CD4-positive, alpha-beta T cell treated with Interleukin-4 for 4 hours (primary cell): Measurements from ENCODE around the gene NAGPA.
A peak's percentile ranks its signal among the peaks of the same experiment; 100 is the strongest.
"Not testable (repeated sequence)": the region's sequence is repeated elsewhere in the genome, so short reads cannot be mapped to it uniquely, and the experiment has no call there.

Experiments
- DNase-seq: peaks from one replicate; pipeline ENCODE4 v3.0.0-alpha.2; 2020

NAGPA gene

DNA sequence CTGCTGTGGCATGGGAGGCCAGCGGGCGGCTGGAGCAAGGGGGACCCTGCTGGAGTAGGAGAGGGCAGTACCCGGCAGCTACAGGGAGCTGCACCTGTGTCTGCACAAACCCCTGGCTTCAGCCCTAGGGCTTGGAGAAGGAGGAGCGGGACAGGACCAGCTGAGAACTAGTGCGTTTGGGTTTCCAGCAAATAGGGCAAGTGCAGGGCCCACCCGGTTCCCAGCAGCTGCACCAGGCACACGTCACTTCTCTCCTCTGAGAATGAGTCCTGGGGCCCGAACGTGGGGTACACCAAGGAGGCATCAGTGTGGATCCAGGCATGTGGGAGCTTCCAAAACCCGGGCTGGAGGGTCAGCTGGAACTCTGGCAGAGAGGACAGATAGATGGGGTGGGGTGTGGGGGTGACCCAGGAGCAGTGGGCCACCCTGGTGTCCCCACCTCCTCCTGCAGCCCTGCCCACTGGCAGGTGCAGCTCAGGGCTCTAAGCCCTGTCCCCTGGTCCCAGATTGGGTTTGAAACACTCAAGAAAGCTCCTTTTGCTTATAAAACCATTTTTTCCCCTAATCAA is 26.4 kb upstream of the NAGPA start:
- DNase-seq, result no peak

GRCh38 chr16:5059386-5060072 is 25.8 kb upstream of the NAGPA start:
- no peak for DNase-seq

- DNase-seq, result no peak
These were observed 24.7 kb upstream of the NAGPA start for GRCh38 chr16:5058476-5058875.

DNA sequence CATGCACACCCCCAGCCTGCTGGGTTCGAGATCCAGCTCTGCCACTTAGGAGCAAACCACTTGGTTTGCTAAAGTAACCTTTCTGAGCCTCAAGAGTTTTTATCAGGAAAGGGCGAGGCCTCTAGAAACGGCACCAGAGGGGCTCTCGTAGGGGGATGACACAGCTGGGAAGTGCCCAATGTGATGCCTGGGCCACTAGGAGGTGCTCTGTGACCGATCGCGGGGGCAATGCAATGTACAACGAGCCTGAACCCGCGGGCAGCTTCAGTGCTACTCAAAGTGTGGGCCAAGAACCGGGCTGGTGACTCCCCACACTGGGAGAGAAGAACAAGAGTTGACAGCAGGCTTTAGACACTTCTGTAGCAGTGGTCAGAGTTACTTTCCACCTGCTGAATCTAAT is 22.6 kb upstream of the NAGPA start:
- peak; percentile 33 for DNase-seq

DNA sequence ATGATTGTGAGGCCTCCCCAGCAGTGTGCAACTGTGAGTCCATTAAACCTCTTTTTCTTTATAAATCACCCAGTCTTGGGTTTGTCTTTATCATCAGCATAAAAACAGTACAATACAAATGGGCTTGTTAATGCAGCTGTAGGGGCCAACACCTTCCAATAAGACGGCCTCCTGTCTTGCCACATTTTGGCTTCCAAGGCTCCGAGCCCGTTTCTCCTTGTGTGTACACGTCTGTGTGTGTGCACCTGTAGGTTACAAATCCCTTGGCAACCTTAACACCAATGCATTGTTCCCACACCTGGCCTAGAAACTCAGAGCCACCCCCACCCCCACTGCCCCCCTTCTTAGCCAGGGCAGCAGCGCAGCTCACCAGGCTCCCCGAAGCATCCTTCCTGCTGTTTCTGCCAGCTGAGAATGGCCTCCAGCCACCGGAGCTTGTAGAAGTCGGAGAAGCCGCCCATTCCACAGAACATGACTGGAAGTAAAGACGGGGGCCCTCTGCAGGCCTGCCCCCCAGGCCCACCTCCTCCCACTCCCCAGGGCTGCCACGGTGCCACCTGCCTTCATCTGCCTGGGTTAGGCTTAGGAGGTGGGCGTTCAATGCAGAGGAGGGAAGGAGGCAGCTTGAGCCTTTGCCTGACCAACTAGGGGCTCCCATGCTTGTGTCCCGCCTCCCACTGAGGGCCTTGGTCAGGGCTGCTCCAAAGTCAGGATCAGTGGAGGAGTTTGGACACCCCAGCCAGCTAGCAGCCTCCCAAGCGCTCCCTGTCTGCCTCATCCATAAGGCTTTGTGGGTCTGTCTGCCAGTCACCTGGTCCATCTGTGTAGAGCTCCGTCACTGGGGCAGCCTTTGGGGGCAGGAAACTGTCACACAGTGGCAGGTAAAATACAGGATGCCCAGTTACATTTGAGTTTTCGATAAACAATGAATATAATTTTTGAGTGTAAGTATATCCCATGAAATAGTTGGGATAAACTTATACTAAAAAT is 21.4 kb upstream of the NAGPA start:
- no peak for DNase-seq

DNA sequence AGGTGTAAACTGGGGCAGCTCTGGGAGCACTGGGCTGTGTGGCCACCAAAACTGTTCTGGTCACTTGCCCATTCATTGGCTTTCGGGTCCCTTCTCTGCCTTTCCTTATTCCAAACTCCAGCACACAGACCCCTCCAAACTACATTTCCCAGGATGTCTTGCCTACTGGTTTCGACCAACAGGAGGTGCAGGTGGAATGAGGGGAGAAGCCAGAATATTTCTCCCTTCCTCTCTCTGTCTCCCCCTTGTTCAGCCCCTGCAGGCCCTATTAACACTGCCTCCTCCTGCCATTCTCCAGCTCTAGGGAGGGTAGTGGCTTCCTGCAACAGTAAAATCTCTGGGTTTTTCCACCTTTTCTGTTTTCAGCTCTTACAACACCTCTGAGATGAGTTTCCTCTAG is 13.2 kb upstream of the NAGPA start:
- DNase-seq, result no peak

DNA sequence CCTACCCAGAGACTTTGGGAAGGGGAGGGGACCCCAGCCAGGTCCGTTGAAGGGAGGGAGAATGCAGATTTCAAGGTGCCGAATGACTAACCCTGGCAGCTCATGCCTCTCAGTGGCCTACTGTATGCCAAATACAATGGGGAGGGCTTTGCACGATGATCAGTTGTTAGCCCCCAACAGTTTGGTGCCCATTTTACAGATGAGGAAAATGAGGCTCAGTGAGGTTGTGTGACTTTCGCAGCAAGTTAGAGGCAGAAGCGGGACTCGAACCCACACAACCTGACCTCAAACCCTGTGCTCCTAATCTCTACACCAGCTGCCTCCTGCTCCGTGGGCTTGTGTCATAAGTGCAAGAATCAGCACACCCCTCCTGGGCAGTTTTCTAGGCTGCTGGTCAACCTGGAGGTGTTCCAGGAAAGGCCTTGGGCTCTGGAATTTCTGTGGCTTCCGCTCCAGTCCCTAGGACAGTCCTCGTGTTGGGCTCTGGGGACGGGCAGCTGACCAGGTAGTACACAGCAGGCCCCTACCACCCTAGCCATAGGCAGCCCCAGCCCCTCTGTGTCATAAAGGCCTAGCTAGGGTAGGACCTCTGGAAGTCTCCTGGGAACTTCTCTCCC is 11.9 kb upstream of the NAGPA start:
- DNase-seq, result no peak

GRCh38 chr16:5044581-5044980 is 10.8 kb upstream of the NAGPA start:
- not testable (repeated sequence) for DNase-seq

- DNase-seq, result no peak
These were observed 10.3 kb upstream of the NAGPA start for GRCh38 chr16:5044011-5044540.

- no peak for DNase-seq
These were observed 8.9 kb upstream of the NAGPA start for GRCh38 chr16:5042574-5043171.

- no peak for DNase-seq
These were observed 7.9 kb upstream of the NAGPA start for GRCh38 chr16:5041600-5042133.

GRCh38 chr16:5040451-5040850 is 6.7 kb upstream of the NAGPA start:
- DNase-seq, result no peak

DNA sequence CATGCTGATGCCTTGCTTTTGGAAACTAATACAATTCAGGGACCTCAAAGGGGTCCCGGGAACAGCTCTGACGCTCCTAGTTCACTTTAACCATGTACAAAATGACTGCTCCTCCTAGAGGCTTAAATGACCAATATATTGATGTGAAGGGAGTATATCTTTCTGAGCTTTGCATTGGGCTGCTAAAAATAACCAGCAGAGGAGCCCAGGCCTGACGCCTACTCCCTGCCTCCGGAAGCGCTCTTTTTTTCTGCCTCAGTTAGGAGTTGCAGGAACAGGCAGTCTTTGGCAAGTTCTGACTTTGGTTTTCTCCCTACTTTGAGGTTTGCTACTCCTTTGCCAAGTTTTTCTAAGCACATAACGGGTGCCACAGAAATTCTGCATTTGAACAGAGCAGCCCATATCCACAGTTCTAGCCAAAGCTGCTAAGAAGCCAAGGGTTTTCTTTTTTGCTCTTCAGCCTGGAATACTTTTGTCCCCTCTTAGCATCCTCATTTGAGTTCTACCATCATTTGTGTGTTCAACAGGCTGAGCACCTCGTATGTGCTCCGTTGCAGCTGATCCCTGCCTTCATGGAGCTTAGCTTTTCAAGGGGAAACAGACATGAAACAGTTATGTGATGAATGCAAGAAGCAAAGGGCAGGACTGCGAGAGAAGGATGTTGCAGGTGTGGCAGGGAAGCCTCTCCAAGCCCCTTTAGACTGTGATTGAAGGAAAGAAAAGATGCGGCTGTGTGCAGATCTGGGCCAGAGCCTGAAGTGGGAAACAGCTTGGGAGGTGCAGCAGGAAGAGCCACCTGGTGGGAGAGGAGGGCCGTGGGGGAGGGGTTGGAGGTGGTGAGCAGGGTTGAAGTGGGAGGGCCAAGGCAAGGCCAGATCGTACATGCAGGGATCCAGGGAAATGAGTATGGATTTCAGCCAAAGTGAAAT is 2.8 kb upstream of the NAGPA start:
- no peak for DNase-seq

GRCh38 chr16:5035909-5036227 is 2.1 kb upstream of the NAGPA start:
- DNase-seq, result no peak

- DNase-seq, result no peak
These were observed 410 bp upstream of the NAGPA start for GRCh38 chr16:5034167-5034523.

DNA sequence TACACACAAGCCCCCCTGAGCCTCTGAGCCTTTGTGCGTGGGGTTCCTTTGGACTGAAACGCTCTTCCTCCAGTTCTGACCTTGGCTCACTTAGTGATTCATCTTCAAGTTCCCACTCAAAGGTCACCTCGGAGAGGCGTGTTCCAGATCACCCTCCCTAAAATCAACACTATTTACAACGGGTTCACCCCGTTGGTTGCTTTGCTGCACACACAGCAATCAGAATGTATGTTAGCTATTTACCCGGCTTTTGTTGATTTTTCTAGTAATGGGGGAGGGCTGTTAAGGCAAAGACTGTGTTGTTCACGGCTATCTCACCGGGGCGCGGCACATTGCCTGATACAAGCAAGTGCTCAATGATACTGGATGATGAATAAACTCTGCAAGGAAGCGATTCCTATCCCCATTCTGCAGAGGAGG is 977 bp downstream of the NAGPA start:
- no peak for DNase-seq

DNA sequence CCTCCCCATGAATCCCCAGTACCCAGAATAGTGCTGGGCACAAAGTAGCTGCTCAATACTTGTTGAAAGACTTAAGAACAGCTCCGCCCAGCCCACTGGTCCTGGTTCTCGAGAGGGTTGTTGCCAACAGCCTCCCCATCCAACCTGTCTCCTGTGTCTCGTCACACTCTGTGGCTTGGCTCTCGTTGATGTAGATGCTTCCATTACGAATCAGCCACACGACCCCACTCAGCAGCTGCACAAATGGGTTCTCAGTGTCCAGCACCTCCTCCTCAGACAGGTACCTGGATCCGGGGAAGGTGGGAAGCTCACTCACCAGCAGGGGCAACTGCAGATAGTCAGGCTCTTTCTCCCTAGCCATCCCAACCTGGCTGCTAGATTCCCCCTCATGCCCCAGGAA is 2.1 kb downstream of the NAGPA start:
- no peak for DNase-seq

GRCh38 chr16:5030251-5030870 is 3.4 kb downstream of the NAGPA start:
- no peak for DNase-seq

GRCh38 chr16:5028950-5029475 is 4.7 kb downstream of the NAGPA start:
- no peak for DNase-seq

- DNase-seq, result no peak
These were observed 6.0 kb downstream of the NAGPA start for GRCh38 chr16:5027575-5028235.
